ENCODE data around the gene AEBP2.

- TF ChIP-seq ZNF143 (CRISPR knock-in tag; IDR thresholded peaks at IDR 0.05) (no peak), LCOR (CRISPR knock-in tag; IDR thresholded peaks at IDR 0.05) (no peak), POLR2A (conservative IDR thresholded peaks at IDR 0.05) (no peak), STAT5B (CRISPR knock-in tag; IDR thresholded peaks at IDR 0.05) (no peak), LEF1 (IDR thresholded peaks at IDR 0.05) (no peak), CREM (IDR thresholded peaks at IDR 0.05; ENCODE audit: low read depth) (no peak), ZNF740 (CRISPR knock-in tag; IDR thresholded peaks at IDR 0.05) (no peak), ZNF740 (tag; IDR thresholded peaks at IDR 0.05) (no peak), SIX5 (IDR thresholded peaks at IDR 0.05; ENCODE audit: borderline replicate concordance in 1 of 2, insufficient read depth in 1 of 2, low read depth in 1 of 2, low read length in 2 of 2) (no peak), ZNF184 (CRISPR knock-in tag; IDR thresholded peaks at IDR 0.05) (no peak), CTCF (IDR thresholded peaks at IDR 0.05 in 2 of 3, conservative IDR thresholded peaks at IDR 0.05 in 1 of 3; ENCODE audit: insufficient read depth in 2 of 3, low read depth in 1 of 3, low read length in 3 of 3) (no peak)
- TF ChIP-seq, protein P1, sequence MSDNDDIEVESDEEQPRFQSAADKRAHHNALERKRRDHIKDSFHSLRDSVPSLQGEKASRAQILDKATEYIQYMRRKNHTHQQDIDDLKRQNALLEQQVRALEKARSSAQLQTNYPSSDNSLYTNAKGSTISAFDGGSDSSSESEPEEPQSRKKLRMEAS (CRISPR knock-in tag; IDR thresholded peaks at IDR 0.05) = no peak
These were observed 89.5 kb downstream of the AEBP2 start for GRCh38 chr12:19528750-19529149.

Data from K562 (cell line).